A549 (cell line): ENCODE data around the gene EPS8L1. TPM values are rescaled to one million over a fixed set of nuclear protein-coding genes. Genes with fewer than 3 reads are reported as not detected.

Source experiments
- ATAC-seq, 2 experiments: fragments of 200-7000 bp in 1 of 2; fragments of >200 bp in 1 of 2; cut with Nextera tagmentation in 1 of 2; cut with Tn5 transposase in 1 of 2; 3 replicates each; pipeline versions ENCODE4 v1.8.0 to v1.9.1; 2018 to 2020; ENCODE audit warnings: mild to moderate bottlenecking in 1 of 2, moderate library complexity in 1 of 2
- CTCF ChIA-PET: fragments of 300-600 bp; sonication (Branson Sonifier 250); formaldehyde crosslinking; extraction: SDS; loops from one replicate; lab custom pipeline; 2021; ENCODE audit warnings: antibody characterized with exemption, inconsistent platforms; lab: Yijun Ruan, JAX
- POLR2A ChIA-PET: fragments of 350-600 bp; formaldehyde crosslinking; extraction: SDS; loops from one replicate; lab custom pipeline; 2021; ENCODE audit warnings: antibody characterized with exemption, inconsistent platforms; lab: Yijun Ruan, JAX
- DNase-seq, 2 experiments: peaks; one replicate each; pipeline versions ENCODE4 v3.0.0 to v3.0.0-alpha.2; 2011 to 2016; ENCODE audit warnings: low read depth in 1 of 2, low spot score in 1 of 2
- FAIRE-seq: peaks from 2 replicates; lab custom pipeline; 2011; peaks lifted over from hg19 to GRCh38; lab: Jason Lieb, UNC
- H3K27ac ChIP-seq, 2 experiments: fragments of >200 bp; sonication (Bioruptor Twin); formaldehyde crosslinking; 3 replicates each; pipeline ENCODE4 v1.5.1; 2016 to 2017
- H3K4me1 ChIP-seq: fragments of >200 bp; sonication (Bioruptor Twin); formaldehyde crosslinking; 3 replicates; pipeline ENCODE4 v1.6.1; 2016
- H3K4me2 ChIP-seq: fragments of >200 bp; sonication (Bioruptor Twin); formaldehyde crosslinking; 3 replicates; pipeline ENCODE4 v1.6.1; 2016
- H3K4me3 ChIP-seq: fragments of >200 bp; sonication (Bioruptor Twin); formaldehyde crosslinking; 3 replicates; pipeline ENCODE4 v1.5.1; 2016
- H3K9me3 ChIP-seq: fragments of >200 bp; sonication (Bioruptor Twin); formaldehyde crosslinking; 3 replicates; pipeline ENCODE4 v1.6.1; 2016
- CBX2 ChIP-seq: fragments of 200-600 bp; sonication (generic); IDR thresholded peaks from 2 replicates; pipeline ENCODE4 v1.6.1; 2016; ENCODE audit warnings: low read depth, mild to moderate bottlenecking, borderline replicate concordance
- CBX8 ChIP-seq: fragments of 200-600 bp; sonication (generic); IDR thresholded peaks from 2 replicates; pipeline ENCODE4 v1.6.1; 2016
- CEBPB ChIP-seq, 2 experiments: fragments of >200 bp in 1 of 2; sonication (Bioruptor Twin) in 1 of 2; formaldehyde crosslinking in 1 of 2; IDR thresholded peaks; 2 replicates each; pipeline ENCODE4 v1.6.1; 2012 to 2016
- EHF ChIP-seq: fragments of 250-450 bp; sonication (Bioruptor Pico); IDR thresholded peaks from 2 replicates; pipeline ENCODE4 v1.5.0; 2020; ENCODE audit warnings: mild to moderate bottlenecking
- EP300 ChIP-seq, 2 experiments: fragments of >200 bp; sonication (Bioruptor Twin); formaldehyde crosslinking; IDR thresholded peaks; 2 replicates in 1 of 2; 3 replicates in 1 of 2; pipeline ENCODE4 v1.6.1; 2016 to 2017
- FOSL2 ChIP-seq, 2 experiments: fragments of 450-650 bp in 1 of 2; fragments of >200 bp in 1 of 2; sonication (Bioruptor Twin) in 1 of 2; formaldehyde crosslinking; IDR thresholded peaks; 2 replicates each; pipeline versions ENCODE4 v1.5.0 to v1.6.1; 2016 to 2020; ENCODE audit warnings: mild to moderate bottlenecking in 1 of 2, moderate library complexity in 1 of 2
- HDAC2 ChIP-seq: fragments of 200-600 bp; sonication (generic); IDR thresholded peaks from 2 replicates; pipeline ENCODE4 v1.6.1; 2016
- JUN ChIP-seq, 2 experiments: fragments of >200 bp; sonication (Bioruptor Twin); formaldehyde crosslinking; IDR thresholded peaks; 2 replicates in 1 of 2; 3 replicates in 1 of 2; pipeline ENCODE4 v1.6.1; 2016 to 2017
- JUNB ChIP-seq: fragments of >200 bp; sonication (Bioruptor Twin); formaldehyde crosslinking; IDR thresholded peaks from 2 replicates; pipeline ENCODE4 v1.6.1; 2016
- KDM1A ChIP-seq: fragments of 200-600 bp; sonication (generic); IDR thresholded peaks from 2 replicates; pipeline ENCODE4 v1.6.1; 2016; ENCODE audit warnings: low read depth, mild to moderate bottlenecking
- MAFK ChIP-seq: fragments of 450-650 bp; IDR thresholded peaks from 2 replicates; pipeline ENCODE4 v1.6.1; 2014; ENCODE audit not compliant: partially characterized antibody
- NR3C1 ChIP-seq: fragments of >200 bp; sonication (Bioruptor Twin); formaldehyde crosslinking; IDR thresholded peaks from 3 replicates; pipeline ENCODE4 v1.6.1; 2017
- POLR2A ChIP-seq: IDR thresholded peaks from 2 replicates; pipeline ENCODE4 v1.6.1; 2012; ENCODE audit warnings: mild to moderate bottlenecking, low read length
- RARB ChIP-seq: fragments of 250-450 bp; sonication (Bioruptor Pico); IDR thresholded peaks from 2 replicates; pipeline ENCODE4 v1.8.0; 2021; ENCODE audit warnings: mild to moderate bottlenecking, moderate library complexity
- SMC3 ChIP-seq: fragments of >200 bp; sonication (Bioruptor Twin); formaldehyde crosslinking; IDR thresholded peaks from 3 replicates; pipeline ENCODE4 v1.6.1; 2018; ENCODE audit warnings: inconsistent platforms
- SREBF2 ChIP-seq: fragments of 450-650 bp; IDR thresholded peaks from 2 replicates; pipeline ENCODE4 v1.6.1; 2014; ENCODE audit warnings: mild to moderate bottlenecking, moderate library complexity
- ZFP36 ChIP-seq: fragments of 450-650 bp; IDR thresholded peaks from 2 replicates; pipeline ENCODE4 v1.6.1; 2014; ENCODE audit warnings: borderline replicate concordance; ENCODE audit not compliant: partially characterized antibody
- ZNF302 ChIP-seq: fragments of 250-450 bp; sonication (Bioruptor Pico); IDR thresholded peaks from 2 replicates; pipeline ENCODE4 v1.9.0; 2021; ENCODE audit warnings: inconsistent platforms, mild to moderate bottlenecking, moderate library complexity
- WGBS: methylation state at CpG from one replicate; pipeline ENCODE4 v1.1.6; 2017; ENCODE audit errors: missing lambda C conversion rate; 5-methylcytosine and 5-hydroxymethylcytosine counted together
- polyA plus RNA-seq, 4 experiments: library from polyadenylated mRNA; depleted of rRNA in 3 of 4; stranded (reverse); fragments of >200 nt; fragmentation: RNase III in 1 of 4; extraction: RNeasy Plus Mini Kit Qiagen cat#74134 plus additional on column Dnase treatment in 1 of 4; gene quantifications; 2 replicates in 3 of 4; 3 replicates in 1 of 4; pipeline ENCODE4 v1.2.3, GENCODE V29; 2011 to 2017
- TF ChIP-seq, protein P1 (sequence below): IDR thresholded peaks from 2 replicates; pipeline ENCODE4 v1.6.1; 2012; ENCODE audit warnings: low read depth, borderline replicate concordance
- TF ChIP-seq, protein P2 (sequence below): fragments of >200 bp; sonication (Bioruptor Twin); formaldehyde crosslinking; IDR thresholded peaks from 3 replicates; pipeline ENCODE4 v1.6.1; 2016
- TF ChIP-seq, protein P3 (sequence below): fragments of 450-650 bp; IDR thresholded peaks from 2 replicates; pipeline ENCODE4 v1.6.1; 2014; ENCODE audit warnings: antibody characterized with exemption
- TF ChIP-seq, protein P4 (sequence below): IDR thresholded peaks from 2 replicates; pipeline ENCODE4 v1.6.1; 2012

EPS8L1 gene
- polyA plus RNA-seq, 2 of the 4 experiments (the other 2 are of a cell fraction) = 3.7 to 3.8 TPM

DNA sequence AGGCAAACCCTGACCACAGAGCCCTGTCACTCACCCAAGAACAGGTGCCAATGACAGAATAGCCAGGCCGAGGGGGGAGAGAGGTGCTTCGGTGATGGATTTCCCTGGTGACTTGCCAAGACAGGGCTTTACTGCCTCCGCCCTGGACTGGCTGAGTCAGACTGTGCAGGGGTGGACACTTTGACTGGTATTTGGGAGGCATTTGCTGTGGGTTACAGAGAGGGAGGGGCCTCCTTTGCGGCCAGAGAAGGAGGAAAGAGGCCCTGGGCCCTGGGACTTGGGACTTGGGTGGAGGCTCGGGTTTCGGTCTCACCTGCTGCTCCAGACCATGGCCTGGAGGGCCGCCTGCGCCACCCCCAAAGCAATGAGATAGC lies 4.6 kb upstream of the EPS8L1 start:
- DNase-seq = peak; percentile 79 to 81
- ChIA-PET POLR2A (no interaction called here), CTCF (interaction anchor here (1.7 to 8.3 kb wide), 2 partner anchors 17 to 71 kb away, joined by 4 to 77 read pairs; no protein-coding TSS in a partner anchor)
- Histone ChIP-seq H3K9me3 (no peaks in the 10 kb centered on the region), H3K4me1 (peaks cover 27% of the 10 kb centered on the region), H3K4me3 (no peak overlapping the region), H3K4me2 (peak overlapping the region; percentile 50), H3K27ac (peak overlapping the region in 1 of 2 experiments; percentile 63; a peak in 4 of 6 replicates)
- peak; percentile 45 to 73 for ATAC-seq
- peak; percentile 23 for FAIRE-seq
- no peak for TF ChIP-seq FOSL2 (IDR thresholded peaks at IDR 0.05)
- TF ChIP-seq FOSL2 (CRISPR knock-in tag; IDR thresholded peaks at IDR 0.05) = peak; percentile 57; the same call in 1 of the 2 replicates
- no peak for TF ChIP-seq JUNB
- 36% methylated on average over 7 of the region's 8 CpGs for WGBS

DNA sequence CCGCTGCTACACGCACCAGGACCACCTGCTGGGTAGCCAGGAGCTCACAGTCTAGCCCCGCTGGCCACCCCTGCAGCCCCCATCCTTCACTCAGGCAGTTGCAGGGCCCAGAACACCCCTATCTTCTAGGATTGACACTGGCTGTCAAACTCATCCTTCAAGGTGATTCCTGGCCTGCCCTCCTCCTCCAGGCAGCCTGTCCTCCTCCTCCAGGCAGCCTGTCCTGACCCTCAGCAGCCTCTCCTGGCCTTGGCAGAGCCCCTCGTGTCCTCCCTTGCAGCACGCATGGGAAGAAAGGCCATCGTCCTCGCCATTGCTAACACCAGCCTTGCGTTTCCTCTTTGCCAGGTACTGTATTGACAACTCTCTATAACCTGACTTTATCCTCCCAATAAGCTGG lies 3.8 kb upstream of the EPS8L1 start:
- peaks cover 27% of the 10 kb centered on the region for H3K4me1 ChIP-seq
- TF ChIP-seq ZFP36 (peak; percentile 50), SMC3 (no peak)
- H3K9me3 ChIP-seq = no peaks in the 10 kb centered on the region
- CTCF ChIA-PET = interaction anchor here (1.7 to 8.3 kb wide), 2 partner anchors 16 to 70 kb away, joined by 4 to 77 read pairs; no protein-coding TSS in a partner anchor
- no peak for ATAC-seq
- 71% methylated on average over 8 of the region's 8 CpGs for WGBS
- no peak overlapping the region for H3K4me3 ChIP-seq
- no peak for DNase-seq
- peak overlapping the region in 1 of 2 experiments; percentile 63; a peak in 3 of 6 replicates for H3K27ac ChIP-seq
- FAIRE-seq = no peak
- H3K4me2 ChIP-seq = no peak overlapping the region
- POLR2A ChIA-PET = no interaction called here

DNA sequence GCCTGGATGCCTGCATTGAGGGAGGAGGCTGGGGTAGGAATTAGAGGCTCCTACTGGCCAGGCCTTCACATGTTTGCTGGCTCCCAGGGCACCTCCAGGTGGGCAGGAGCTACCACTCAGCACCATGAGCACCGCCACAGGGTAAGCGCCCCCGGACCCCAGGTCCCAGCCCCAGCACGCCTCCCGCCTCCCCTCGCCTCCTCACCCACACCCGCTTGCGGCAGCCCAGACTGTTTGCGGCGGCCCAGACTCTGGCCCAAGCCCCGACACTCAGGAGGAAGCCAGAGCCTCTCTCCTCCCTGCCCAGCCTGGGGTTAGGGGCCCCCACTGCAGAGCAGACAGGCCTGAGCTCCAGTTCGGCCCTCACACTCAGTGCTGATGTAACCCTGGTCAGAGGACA lies 652 bp downstream of the EPS8L1 start:
- ChIA-PET POLR2A (interaction anchor here (1.4 kb wide), 1 partner anchor 183 kb away, joined by 4 read pairs; the partner anchor contains the start of gene PPP6R1), CTCF (interaction anchor here (0.6 to 8.3 kb wide), 3 partner anchors 9 to 598 kb away, joined by 3 to 77 read pairs (median 3); no protein-coding TSS in a partner anchor)
- DNase-seq (no peak), FAIRE-seq (no peak), ATAC-seq (0 out of 6 replicates have a peak, but pooled peaks of 1 of the 2 experiments have one; percentile 1)
- no peak overlapping the region for H3K4me3 ChIP-seq
- H3K9me3 ChIP-seq = no peaks in the 10 kb centered on the region
- 77% methylated on average over 5 of the region's 12 CpGs for WGBS
- TF ChIP-seq CEBPB (IDR thresholded peaks at IDR 0.05) (no peak), EP300 (IDR thresholded peaks at IDR 0.05) (no peak), RARB (CRISPR knock-in tag) (no peak), NR3C1 (no peak), EHF (CRISPR knock-in tag) (no peak), KDM1A (no peak), HDAC2 (no peak), POLR2A (no peak), MAFK (no peak)
- TF ChIP-seq, protein P1, sequence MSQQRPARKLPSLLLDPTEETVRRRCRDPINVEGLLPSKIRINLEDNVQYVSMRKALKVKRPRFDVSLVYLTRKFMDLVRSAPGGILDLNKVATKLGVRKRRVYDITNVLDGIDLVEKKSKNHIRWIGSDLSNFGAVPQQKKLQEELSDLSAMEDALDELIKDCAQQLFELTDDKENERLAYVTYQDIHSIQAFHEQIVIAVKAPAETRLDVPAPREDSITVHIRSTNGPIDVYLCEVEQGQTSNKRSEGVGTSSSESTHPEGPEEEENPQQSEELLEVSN = no peak
- peaks cover 5% of the 10 kb centered on the region for H3K4me1 ChIP-seq
- H3K4me2 ChIP-seq = no peak overlapping the region
- H3K27ac ChIP-seq = 0 out of 6 replicates have a peak overlapping the region, but pooled peaks of 1 of the 2 experiments have one; percentile 11

DNA sequence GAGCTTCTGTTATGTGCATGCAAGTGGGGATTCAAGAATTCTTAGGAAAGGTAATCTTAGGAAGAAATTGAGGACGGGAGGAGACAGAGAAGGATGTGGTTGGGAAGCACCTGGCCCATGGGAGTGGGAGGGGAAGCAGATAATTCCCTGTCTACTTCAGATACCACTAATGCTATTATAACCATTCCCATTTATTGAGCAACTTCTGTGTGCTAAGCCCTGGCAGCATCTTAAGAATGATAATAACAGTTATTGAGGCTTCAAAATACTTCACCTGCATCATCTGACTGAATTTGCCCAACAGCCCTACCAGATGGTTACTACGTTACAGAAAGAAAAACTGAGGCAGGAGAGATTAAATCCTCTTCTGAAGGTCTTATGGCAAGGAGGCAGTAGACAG lies 1.4 kb downstream of the EPS8L1 start:
- FAIRE-seq (no peak), ATAC-seq (no peak), DNase-seq (no peak)
- Histone ChIP-seq H3K4me3 (no peak overlapping the region), H3K4me2 (no peak overlapping the region), H3K4me1 (no peaks in the 10 kb centered on the region), H3K27ac (no peak overlapping the region), H3K9me3 (no peaks in the 10 kb centered on the region)
- TF ChIP-seq SREBF2 = no peak
- no peak for TF ChIP-seq JUN (IDR thresholded peaks at IDR 0.05)
- TF ChIP-seq, protein P2, sequence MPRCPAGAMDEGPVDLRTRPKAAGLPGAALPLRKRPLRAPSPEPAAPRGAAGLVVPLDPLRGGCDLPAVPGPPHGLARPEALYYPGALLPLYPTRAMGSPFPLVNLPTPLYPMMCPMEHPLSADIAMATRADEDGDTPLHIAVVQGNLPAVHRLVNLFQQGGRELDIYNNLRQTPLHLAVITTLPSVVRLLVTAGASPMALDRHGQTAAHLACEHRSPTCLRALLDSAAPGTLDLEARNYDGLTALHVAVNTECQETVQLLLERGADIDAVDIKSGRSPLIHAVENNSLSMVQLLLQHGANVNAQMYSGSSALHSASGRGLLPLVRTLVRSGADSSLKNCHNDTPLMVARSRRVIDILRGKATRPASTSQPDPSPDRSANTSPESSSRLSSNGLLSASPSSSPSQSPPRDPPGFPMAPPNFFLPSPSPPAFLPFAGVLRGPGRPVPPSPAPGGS = no peak
- TF ChIP-seq, protein P3, sequence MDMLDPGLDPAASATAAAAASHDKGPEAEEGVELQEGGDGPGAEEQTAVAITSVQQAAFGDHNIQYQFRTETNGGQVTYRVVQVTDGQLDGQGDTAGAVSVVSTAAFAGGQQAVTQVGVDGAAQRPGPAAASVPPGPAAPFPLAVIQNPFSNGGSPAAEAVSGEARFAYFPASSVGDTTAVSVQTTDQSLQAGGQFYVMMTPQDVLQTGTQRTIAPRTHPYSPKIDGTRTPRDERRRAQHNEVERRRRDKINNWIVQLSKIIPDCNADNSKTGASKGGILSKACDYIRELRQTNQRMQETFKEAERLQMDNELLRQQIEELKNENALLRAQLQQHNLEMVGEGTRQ = no peak
- TF ChIP-seq CBX8 = no peak
- TF ChIP-seq ZNF302 = no peak
- TF ChIP-seq, protein P4, sequence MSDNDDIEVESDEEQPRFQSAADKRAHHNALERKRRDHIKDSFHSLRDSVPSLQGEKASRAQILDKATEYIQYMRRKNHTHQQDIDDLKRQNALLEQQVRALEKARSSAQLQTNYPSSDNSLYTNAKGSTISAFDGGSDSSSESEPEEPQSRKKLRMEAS = no peak
- no peak for TF ChIP-seq NR3C1
- no peak for TF ChIP-seq CBX2
- ChIA-PET POLR2A (interaction anchor here (1.4 kb wide), 1 partner anchor 182 kb away, joined by 4 read pairs; the partner anchor contains the start of gene PPP6R1), CTCF (interaction anchor here (0.6 to 8.3 kb wide), 2 partner anchors 11 to 599 kb away, joined by 3 to 77 read pairs; no protein-coding TSS in a partner anchor)
- 79% methylated on average over 2 of the region's 2 CpGs for WGBS
